Measurements from ENCODE around the gene KRTAP19-6.

DNA sequence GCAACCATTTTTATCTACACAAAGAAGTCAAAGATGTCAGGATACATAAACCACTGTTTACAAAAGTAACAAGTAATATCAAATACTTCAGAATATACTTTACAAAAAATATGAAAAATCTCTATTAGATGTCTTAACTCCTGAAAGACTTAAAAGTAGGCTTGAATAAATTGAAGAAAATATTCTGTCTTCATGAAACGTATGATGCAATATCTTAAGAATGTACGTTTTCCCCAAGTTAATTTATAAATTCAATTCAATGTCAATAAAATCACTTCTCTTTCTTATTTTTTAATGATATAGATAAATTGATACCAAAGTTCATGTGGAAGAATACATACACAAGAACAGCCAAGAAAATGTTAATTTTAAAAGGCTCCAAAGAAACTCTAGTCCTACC, 13.4 kb upstream of the KRTAP19-6 start:
- TF ChIP-seq, protein P1, sequence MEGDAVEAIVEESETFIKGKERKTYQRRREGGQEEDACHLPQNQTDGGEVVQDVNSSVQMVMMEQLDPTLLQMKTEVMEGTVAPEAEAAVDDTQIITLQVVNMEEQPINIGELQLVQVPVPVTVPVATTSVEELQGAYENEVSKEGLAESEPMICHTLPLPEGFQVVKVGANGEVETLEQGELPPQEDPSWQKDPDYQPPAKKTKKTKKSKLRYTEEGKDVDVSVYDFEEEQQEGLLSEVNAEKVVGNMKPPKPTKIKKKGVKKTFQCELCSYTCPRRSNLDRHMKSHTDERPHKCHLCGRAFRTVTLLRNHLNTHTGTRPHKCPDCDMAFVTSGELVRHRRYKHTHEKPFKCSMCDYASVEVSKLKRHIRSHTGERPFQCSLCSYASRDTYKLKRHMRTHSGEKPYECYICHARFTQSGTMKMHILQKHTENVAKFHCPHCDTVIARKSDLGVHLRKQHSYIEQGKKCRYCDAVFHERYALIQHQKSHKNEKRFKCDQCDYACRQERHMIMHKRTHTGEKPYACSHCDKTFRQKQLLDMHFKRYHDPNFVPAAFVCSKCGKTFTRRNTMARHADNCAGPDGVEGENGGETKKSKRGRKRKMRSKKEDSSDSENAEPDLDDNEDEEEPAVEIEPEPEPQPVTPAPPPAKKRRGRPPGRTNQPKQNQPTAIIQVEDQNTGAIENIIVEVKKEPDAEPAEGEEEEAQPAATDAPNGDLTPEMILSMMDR (IDR thresholded peaks at IDR 0.05), result no peak
- no peak for TF ChIP-seq POLR2A (IDR thresholded peaks at IDR 0.05)
